NCI-H1092 treated with DMSO at 0.1 percent for 48 hours (cell line): ENCODE results near the gene GAS2L3.
"Not testable (repeated sequence)": the region's sequence is repeated elsewhere in the genome, so short reads cannot be mapped to it uniquely, and the experiment has no call there.

Experiments
- DNase-seq: peaks from one replicate; lab custom pipeline; 2025; lab: John Stamatoyannopoulos, UW

GAS2L3 gene

GRCh38 chr12:100574187-100575074 is 947 bp downstream of the GAS2L3 start:
- DNase-seq, result peak; percentile 38

DNA sequence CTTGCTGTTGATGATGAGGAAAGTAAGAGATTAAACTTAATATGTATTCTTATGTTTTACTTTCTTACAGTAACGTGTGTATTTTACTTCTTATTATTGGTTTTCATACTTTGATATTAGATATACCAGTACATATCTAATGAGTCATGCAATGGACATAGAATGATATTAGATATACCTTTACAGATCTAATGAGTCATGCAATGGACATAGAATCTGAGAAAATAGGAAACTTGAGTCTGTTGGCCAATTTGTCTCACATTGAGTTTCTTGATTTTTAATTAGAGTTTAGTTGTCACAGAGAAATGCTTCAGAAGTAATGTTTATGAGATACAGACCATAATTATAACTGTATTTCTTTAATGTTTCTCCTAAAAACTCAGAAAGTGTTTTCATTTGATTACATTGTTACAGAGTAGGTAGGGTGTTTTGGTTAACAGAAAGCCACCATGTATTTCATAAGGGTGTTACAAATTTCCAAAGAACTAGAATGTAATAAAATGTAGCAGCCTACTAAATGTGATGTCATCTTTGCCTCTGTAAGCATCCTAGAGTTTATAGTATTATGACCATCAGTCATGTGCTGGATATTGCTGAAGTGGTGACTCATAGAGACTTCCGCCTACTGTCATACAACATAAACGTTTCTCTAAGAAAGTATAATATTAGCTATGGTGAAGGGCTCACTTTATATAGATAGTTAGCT is 3.0 kb downstream of the GAS2L3 start:
- DNase-seq, result no peak

GRCh38 chr12:100578923-100579322 is 5.4 kb downstream of the GAS2L3 start:
- DNase-seq, result no peak

DNA sequence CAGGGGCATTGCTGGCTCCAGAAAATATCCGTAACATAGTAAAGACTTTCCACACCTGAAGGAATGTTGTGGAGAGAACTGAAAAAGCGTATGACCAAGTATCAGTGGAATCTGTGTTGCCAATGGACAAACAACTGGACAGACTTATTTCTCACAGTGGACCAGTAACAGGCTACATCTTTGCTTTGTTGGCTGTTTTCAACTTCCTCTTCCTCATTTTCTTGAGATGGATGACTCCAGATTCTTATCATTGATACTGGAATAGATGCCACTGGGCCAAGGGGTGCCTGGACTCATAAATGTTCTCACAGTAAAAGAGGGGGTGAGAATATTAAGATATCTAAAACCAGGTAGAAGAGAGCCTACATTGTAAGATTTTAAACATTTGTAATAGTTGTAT is 6.4 kb downstream of the GAS2L3 start:
- no peak for DNase-seq

DNA sequence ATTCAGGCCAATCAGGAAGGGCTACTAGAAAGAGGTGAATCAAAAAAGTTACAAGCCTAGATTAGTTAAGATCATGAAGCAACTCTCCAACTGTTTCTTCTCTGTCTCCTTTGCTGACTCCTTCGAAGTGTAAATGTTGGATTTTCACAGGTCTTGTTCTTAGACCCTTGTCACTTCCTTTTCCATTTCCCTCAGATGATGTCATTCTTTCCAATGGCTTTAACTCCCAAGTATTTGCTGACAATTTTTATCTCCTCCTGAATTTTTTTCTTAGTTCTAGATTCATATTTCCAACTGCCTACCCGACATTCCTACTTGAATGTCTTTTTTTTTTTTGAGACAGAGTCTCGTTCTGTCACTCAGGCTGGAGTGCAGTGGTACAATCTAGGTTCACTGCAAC is 10.8 kb downstream of the GAS2L3 start:
- DNase-seq, result no peak

DNA sequence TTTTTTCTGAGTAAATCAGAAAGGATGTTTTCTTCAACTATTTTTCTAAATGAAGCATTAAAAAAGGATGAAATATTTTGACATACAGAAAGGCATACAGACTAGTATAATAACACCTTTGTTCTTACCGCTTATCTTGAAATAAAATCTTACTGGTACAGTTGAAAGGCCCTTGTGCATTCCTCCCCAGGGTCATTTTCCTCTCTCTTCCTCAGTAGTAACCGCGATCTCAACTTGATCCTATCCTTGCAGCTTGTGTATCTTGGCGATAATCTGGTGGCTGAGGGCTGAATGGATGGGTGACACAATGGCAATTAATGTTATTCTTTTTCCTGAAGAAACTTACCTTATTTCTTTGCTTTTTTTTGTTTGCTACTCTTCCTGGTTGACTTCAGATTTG is 18.5 kb downstream of the GAS2L3 start:
- DNase-seq, result no peak

DNA sequence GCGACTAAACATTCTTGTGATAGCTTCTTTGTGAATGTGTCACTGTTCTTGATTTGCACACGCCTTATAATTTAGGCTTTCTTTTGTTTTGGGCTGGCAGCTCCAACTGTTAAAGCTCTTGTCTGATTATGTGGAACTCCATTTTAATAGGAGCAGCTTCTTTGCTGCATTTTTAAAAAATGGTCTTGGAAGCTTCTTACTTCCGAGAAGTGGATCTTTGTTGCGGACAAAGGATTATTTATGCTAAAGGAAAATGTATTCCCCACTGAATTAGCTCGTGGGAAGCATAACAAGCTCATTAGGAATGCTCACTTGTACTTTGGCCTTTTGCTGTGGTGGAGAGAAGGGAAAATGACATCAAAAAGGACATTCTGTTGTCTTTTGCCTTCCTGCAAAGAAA is 20.0 kb downstream of the GAS2L3 start:
- no peak for DNase-seq

DNA sequence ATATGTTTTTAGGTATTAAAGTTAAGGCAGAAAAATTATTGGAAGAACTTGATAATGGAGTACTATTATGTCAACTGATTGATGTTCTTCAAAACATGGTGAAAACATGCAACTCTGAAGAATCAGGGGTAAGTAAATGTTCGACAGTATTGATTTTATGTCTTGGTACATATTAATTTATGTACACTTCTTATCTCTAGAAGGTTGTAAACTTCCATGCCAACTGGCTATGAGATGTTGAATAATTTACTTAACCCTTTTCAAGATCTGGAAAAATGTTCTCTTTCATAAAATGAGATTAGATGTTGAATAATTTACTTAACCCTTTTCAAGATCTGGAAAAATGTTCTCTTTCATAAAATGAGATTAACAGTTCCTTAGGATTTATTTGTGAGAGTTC is 28.1 kb downstream of the GAS2L3 start:
- DNase-seq, result no peak

GRCh38 chr12:100602997-100603396 is 29.5 kb downstream of the GAS2L3 start:
- not testable (repeated sequence) for DNase-seq

DNA sequence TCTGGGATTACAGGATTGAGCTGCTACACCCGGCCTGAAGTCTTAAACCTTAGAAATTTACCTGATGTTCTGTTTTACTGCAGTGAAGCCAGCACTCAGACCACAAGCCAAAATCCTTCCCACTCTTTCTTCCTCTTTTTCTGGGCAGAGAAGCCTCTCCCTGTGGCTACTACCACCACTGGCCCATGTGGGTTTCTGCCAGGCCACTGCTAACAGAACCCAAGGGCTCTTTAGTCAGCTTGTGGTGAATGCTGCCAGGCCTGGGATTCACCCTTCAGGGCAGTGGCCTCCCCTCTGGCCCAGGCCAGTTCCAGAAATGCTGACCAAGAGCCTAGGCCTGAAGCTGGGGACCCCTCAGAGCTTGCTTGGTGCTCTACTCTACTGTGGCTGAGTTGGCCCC is 35.3 kb downstream of the GAS2L3 start:
- no peak for DNase-seq

- DNase-seq, result no peak
These were observed 37.4 kb downstream of the GAS2L3 start for GRCh38 chr12:100610666-100611430.

DNA sequence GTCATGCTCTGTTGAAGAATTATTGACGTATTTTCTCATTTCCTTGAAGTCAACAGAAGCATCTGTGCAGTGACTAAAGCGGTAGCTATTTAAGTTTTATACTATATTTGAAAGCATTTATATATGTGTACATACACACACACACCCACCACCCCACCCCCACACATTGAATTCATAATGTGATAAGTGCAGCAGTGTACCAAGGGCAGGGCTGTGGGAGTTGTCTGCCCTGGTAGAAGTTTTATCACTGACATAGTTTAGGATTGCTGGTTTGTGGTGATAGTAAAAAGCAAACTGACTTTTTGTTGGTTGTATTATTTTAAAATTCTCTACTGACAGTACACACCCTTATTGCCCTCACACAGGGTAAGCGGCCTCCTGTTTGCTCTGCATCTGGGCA is 39.1 kb downstream of the GAS2L3 start:
- DNase-seq, result no peak

DNA sequence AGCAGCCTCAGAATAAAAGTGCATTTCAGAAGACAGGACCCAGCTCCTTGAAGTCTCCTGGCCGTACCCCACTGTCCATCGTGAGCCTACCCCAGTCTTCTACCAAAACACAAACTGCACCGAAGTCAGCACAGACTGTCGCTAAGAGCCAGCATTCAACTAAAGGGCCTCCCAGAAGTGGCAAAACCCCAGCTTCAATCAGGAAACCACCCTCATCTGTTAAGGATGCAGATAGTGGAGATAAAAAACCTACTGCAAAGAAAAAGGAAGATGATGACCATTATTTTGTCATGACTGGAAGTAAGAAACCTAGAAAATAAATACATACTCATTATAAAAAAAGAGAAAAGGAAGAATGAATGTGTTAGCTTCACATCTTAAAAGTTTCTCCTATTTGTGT is 51.1 kb downstream of the GAS2L3 start:
- DNase-seq, result no peak

DNA sequence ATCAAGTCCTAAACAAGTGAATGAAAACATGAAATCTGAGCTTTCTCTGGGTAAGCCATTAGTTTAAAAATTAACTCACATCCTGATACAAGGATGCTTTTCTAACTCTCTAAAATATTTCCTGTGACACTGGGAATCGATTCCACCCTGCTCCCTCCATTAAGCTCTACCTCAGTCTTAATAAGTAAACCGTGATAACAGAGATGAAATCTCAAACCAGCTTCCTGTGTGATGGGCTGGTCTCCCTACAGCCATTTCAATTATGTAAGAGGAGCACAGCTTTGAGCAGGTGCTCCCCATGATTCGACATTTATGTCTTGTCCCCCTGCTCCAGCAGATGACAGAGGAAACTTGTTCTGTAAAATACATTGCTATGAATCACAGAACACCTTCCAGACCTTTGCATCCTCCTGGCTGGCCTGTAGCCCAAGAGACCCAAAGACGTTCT is 59.0 kb downstream of the GAS2L3 start:
- DNase-seq, result no peak

DNA sequence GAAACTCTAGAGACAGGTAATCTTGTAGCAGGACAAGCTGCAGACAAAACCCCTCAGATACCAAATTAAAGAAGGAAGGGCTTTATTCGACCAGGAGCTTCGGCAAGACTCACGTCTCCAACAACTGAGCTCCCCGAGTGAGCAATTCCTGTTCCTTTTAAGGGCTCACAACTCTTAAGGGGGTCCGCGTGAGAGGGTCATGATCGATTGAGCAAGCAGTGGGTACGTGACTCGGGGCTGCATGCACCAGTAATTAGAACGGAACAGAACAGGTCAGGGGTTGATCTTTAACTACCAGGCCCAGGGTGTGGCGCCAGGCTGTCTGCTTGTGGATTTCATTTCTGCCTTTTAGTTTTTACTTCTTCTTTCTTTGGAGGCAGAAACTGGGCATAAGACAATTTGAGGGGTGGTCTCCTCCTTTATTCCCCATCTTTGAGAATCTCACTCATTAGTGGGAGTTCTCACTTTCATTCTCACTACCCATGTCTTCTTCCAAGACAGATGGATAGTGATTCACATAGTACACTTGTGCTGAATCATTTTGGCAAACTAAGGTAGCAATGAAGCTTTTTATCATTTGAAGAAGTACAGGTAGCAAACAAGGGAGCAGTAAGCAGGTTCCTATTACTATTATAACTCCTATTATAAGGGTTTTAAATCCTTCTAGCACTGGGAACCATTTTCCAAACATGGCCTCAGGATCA is 59.8 kb downstream of the GAS2L3 start:
- DNase-seq, result not testable (repeated sequence)

GRCh38 chr12:100643246-100643645 is 69.8 kb downstream of the GAS2L3 start:
- DNase-seq, result no peak

GRCh38 chr12:100646896-100647295 is 73.4 kb downstream of the GAS2L3 start:
- no peak for DNase-seq

- no peak for DNase-seq
These were observed 77.6 kb downstream of the GAS2L3 start for GRCh38 chr12:100651108-100651507.

DNA sequence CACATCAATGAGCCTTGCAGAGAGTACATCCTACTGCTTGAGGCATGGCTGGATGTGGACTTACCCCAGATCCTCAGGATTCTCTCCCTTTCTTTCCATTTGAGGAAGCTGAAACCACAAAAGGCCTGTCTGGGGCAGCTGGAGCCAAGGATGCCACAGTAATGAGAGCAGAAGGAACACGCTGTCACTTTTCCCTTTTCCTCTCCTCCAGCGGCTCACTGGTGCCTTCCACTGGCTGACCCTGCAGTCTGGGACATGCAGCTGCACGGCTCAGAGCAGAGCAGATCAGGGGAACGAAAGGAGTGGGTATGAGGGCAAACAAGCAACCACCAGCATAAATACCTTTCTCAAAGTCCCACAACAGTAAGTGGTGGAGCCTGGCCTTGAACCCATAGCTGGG is 78.2 kb downstream of the GAS2L3 start:
- DNase-seq, result no peak

DNA sequence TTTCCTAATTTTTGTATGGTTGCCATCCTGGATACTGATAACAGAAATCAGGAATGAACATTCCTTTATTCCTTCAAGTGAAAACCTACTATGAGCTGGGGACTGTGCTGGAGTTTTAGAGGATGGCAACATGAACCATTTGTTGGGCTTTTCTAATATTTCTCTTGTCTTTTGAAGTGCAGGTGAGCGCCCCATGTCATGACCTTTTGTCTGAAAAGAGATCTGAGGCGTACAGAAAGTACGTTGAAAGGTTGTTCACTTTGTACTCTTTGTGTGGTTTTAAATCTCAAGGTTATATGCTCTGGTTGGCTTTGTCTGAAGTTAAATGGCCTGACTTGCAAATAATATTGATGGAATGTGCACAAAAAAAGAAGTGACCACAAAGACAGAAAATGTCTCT is 79.0 kb downstream of the GAS2L3 start:
- DNase-seq, result no peak

DNA sequence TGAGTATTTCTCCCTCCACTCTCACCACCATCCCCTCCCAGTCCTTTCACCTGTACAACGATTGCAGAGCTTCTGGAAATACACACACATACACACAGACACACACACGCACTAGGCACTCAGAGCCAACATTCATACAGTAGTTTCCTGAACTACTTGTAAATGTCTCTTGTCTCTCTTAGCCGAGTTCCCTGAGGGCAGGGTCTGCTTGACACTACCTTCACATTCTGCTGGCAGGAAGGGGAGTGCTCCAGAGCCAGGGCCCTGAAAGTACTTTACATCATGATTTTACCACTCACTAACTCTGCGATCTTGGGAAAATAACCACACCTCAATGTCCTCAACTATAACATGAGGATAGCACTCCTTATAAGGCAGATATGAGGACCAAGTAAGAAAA is 82.7 kb downstream of the GAS2L3 start:
- DNase-seq, result no peak

GRCh38 chr12:100656856-100657255 is 83.4 kb downstream of the GAS2L3 start:
- peak; percentile 52 for DNase-seq
